C1 segment of cervical spinal cord (tissue), 14 donors: ENCODE measurements around the gene HLA-DQB2.
"Not testable (repeated sequence)": the region's sequence is repeated elsewhere in the genome, so short reads cannot be mapped to it uniquely, and the experiment has no call there.

Experiments
- DNase-seq, 14 donors: peaks; one replicate each; lab custom pipeline; 2025; lab: John Stamatoyannopoulos, UW

Gene HLA-DQB2

GRCh38 chr6:32745649-32746048 is 17.7 kb downstream of the HLA-DQB2 start:
- not testable (repeated sequence) for DNase-seq

- DNase-seq: no peak
These were observed 18.6 kb downstream of the HLA-DQB2 start for GRCh38 chr6:32744776-32745175.

GRCh38 chr6:32742374-32742773 is 21.0 kb downstream of the HLA-DQB2 start:
- no peak for DNase-seq

GRCh38 chr6:32741031-32741960 is 22.0 kb downstream of the HLA-DQB2 start, which contains the start of gene HLA-DQA2:
TSS of gene HLA-DQA2 (plus strand) at chr6:32741391. CDS start at chr6:32741444, 53 bp downstream.
- no peak for DNase-seq

- DNase-seq: no peak
These were observed 25.2 kb downstream of the HLA-DQB2 start for GRCh38 chr6:32738126-32738525.

- no peak for DNase-seq
These were observed 44.5 kb downstream of the HLA-DQB2 start for GRCh38 chr6:32718879-32719278.

GRCh38 chr6:32716396-32716795 is 46.9 kb downstream of the HLA-DQB2 start:
- DNase-seq: no peak

- no peak for DNase-seq
These were observed 50.1 kb downstream of the HLA-DQB2 start for GRCh38 chr6:32713241-32713640.

GRCh38 chr6:32709625-32710024 is 53.7 kb downstream of the HLA-DQB2 start:
- no peak for DNase-seq
